ENCODE results near the gene TOR4A. TPM values are rescaled to one million over a fixed set of nuclear protein-coding genes. Genes with fewer than 3 reads are reported as not detected.

TOR4A gene
- total and polyA plus RNA-seq, 7 donors: 3.8 to 33.0 (median 4.3) TPM

GRCh38 chr9:137331929-137332328, 54.4 kb downstream of the TOR4A start:
- Histone ChIP-seq H3K9me3 (peaks cover 0 to 2% (median under 1%) of the 10 kb centered on the region in 4 donors), H3K27ac (no peak overlapping the region), H3K27me3 (no peaks in the 10 kb centered on the region), H3K4me3 (no peak overlapping the region), H3K36me3 (peaks cover 0 to 5% (median 2%) of the 10 kb centered on the region in 4 donors), H3K4me1 (no peaks in the 10 kb centered on the region)
- WGBS, 2 donors: 94 to 96% methylated on average over 9 of the region's 9 CpGs
- no peak for DNase-seq
- intact Hi-C loops (cut with DNase I): no loop called here
- TF ChIP-seq POLR2A (IDR thresholded peaks at IDR 0.05): no peak
- no peak for TF ChIP-seq EP300 (IDR thresholded peaks at IDR 0.05)
- no peak for TF ChIP-seq CTCF (IDR thresholded peaks at IDR 0.05)
- no peak for TF ChIP-seq POLR2AphosphoS5 (IDR thresholded peaks at IDR 0.05)

Other genes with a start within 250 kb of the TOR4A start
- gene ABCA2, start 249.5 kb upstream of the TOR4A start, total RNA-seq: 10 to 100 TPM in 3 of 4 donors, 1 to 10 TPM in 1; 9.2 to 19.7 (median 13.2) TPM
- 10 to 100 TPM in 1 of 3 donors, 1 to 10 TPM in 2; 6.0 to 28.6 (median 9.0) TPM for gene ABCA2, start 249.5 kb upstream of the TOR4A start, polyA plus RNA-seq
- gene FUT7, start 245.6 kb upstream of the TOR4A start, total RNA-seq: 1 to 10 TPM in 1 of 4 donors, under 1 TPM in 2, not detected in 1; 0.36 to 1.3 (median 0.41) TPM
- 1 to 10 TPM in 1 of 3 donors, not detected in 2; 1.3 TPM for gene FUT7, start 245.6 kb upstream of the TOR4A start, polyA plus RNA-seq
- gene NPDC1, start 231.5 kb upstream of the TOR4A start, total RNA-seq: 100 to 1,000 TPM in 1 of 4 donors, 10 to 100 TPM in 3; 21.4 to 101 (median 42.4) TPM
- gene NPDC1, start 231.5 kb upstream of the TOR4A start, polyA plus RNA-seq: 100 to 1,000 TPM in 1 of 3 donors, 10 to 100 TPM in 2; 47.9 to 118 (median 91.9) TPM
- 1 to 10 TPM in 3 of 4 donors, not detected in 1; 1.2 to 2.2 (median 2.1) TPM for gene ENTPD2, start 223.7 kb upstream of the TOR4A start, total RNA-seq
- 1 to 10 TPM in 2 of 3 donors, under 1 TPM in 1; 0.92 to 6.4 (median 3.0) TPM for gene ENTPD2, start 223.7 kb upstream of the TOR4A start, polyA plus RNA-seq
- under 1 TPM in 1 of 4 donors, not detected in 3; 0.81 TPM for gene SAPCD2, start 207.2 kb upstream of the TOR4A start, total RNA-seq
- 10 to 100 TPM in 1 of 3 donors, 1 to 10 TPM in 2; 3.6 to 16.4 (median 3.7) TPM for gene SAPCD2, start 207.2 kb upstream of the TOR4A start, polyA plus RNA-seq
- 1 to 10 TPM; 2.9 to 9.1 (median 4.8) TPM for gene UAP1L1, start 200.2 kb upstream of the TOR4A start, total RNA-seq
- 1 to 10 TPM; 4.2 to 9.6 (median 6.0) TPM for gene UAP1L1, start 200.2 kb upstream of the TOR4A start, polyA plus RNA-seq
- gene MAN1B1, start 190.7 kb upstream of the TOR4A start, total RNA-seq: 10 to 100 TPM; 27.8 to 34.9 (median 28.7) TPM
- 10 to 100 TPM; 12.0 to 52.0 (median 14.1) TPM for gene MAN1B1, start 190.7 kb upstream of the TOR4A start, polyA plus RNA-seq
- 100 to 1,000 TPM in 2 of 4 donors, 10 to 100 TPM in 2; 88.5 to 140 (median 111) TPM for gene DPP7, start 163.0 kb upstream of the TOR4A start, total RNA-seq
- gene DPP7, start 163.0 kb upstream of the TOR4A start, polyA plus RNA-seq: 100 to 1,000 TPM in 1 of 3 donors, 10 to 100 TPM in 2; 26.6 to 158 (median 36.6) TPM
- gene GRIN1, start 138.6 kb upstream of the TOR4A start, total RNA-seq: 1 to 10 TPM in 1 of 4 donors, under 1 TPM in 3; 0.16 to 1.1 (median 0.38) TPM
- gene GRIN1, start 138.6 kb upstream of the TOR4A start, polyA plus RNA-seq: under 1 TPM in 1 of 3 donors, not detected in 2; 0.69 TPM
- under 1 TPM in 1 of 4 donors, not detected in 3; 0.68 TPM for gene LRRC26, start 107.7 kb upstream of the TOR4A start, total RNA-seq
- 1 to 10 TPM; 1.2 to 6.3 (median 1.4) TPM for gene LRRC26, start 107.7 kb upstream of the TOR4A start, polyA plus RNA-seq
- gene TMEM210, start 105.7 kb upstream of the TOR4A start, total RNA-seq: not detected
- under 1 TPM in 1 of 3 donors, not detected in 2; 0.12 TPM for gene TMEM210, start 105.7 kb upstream of the TOR4A start, polyA plus RNA-seq
- gene ANAPC2, start 89.2 kb upstream of the TOR4A start, total RNA-seq: 10 to 100 TPM; 21.0 to 27.4 (median 24.6) TPM
- 10 to 100 TPM; 12.5 to 49.3 (median 13.2) TPM for gene ANAPC2, start 89.2 kb upstream of the TOR4A start, polyA plus RNA-seq
- 100 to 1,000 TPM in 1 of 4 donors, 10 to 100 TPM in 3; 39.6 to 122 (median 76.3) TPM for gene SSNA1, start 89.0 kb upstream of the TOR4A start, total RNA-seq
- 100 to 1,000 TPM in 2 of 3 donors, 10 to 100 TPM in 1; 93.2 to 112 (median 105) TPM for gene SSNA1, start 89.0 kb upstream of the TOR4A start, polyA plus RNA-seq
- gene TPRN, start 77.0 kb upstream of the TOR4A start, total RNA-seq: 1 to 10 TPM; 3.0 to 4.6 (median 3.8) TPM
- gene TPRN, start 77.0 kb upstream of the TOR4A start, polyA plus RNA-seq: 10 to 100 TPM; 64.9 to 80.5 (median 78.1) TPM
- 10 to 100 TPM; 24.8 to 33.4 (median 29.1) TPM for gene TMEM203, start 72.1 kb upstream of the TOR4A start, total RNA-seq
- 10 to 100 TPM; 27.5 to 42.0 (median 38.4) TPM for gene TMEM203, start 72.1 kb upstream of the TOR4A start, polyA plus RNA-seq
- 10 to 100 TPM in 1 of 4 donors, 1 to 10 TPM in 3; 3.8 to 12.7 (median 5.1) TPM for gene NDOR1, start 72.0 kb upstream of the TOR4A start, total RNA-seq
- 10 to 100 TPM in 1 of 3 donors, 1 to 10 TPM in 2; 5.4 to 20.2 (median 6.0) TPM for gene NDOR1, start 72.0 kb upstream of the TOR4A start, polyA plus RNA-seq
- 1 to 10 TPM in 2 of 4 donors, under 1 TPM in 1, not detected in 1; 0.54 to 1.9 (median 1.1) TPM for gene RNF208, start 55.5 kb upstream of the TOR4A start, total RNA-seq
- gene RNF208, start 55.5 kb upstream of the TOR4A start, polyA plus RNA-seq: 1 to 10 TPM; 4.8 to 8.8 (median 5.5) TPM
- gene CYSRT1, start 52.6 kb upstream of the TOR4A start, total RNA-seq: under 1 TPM in 1 of 4 donors, not detected in 3; 0.33 TPM
- 1 to 10 TPM in 1 of 3 donors, under 1 TPM in 1, not detected in 1; 0.54 to 1.2 TPM for gene CYSRT1, start 52.6 kb upstream of the TOR4A start, polyA plus RNA-seq
- not detected for gene RNF224, start 50.2 kb upstream of the TOR4A start, total RNA-seq
- under 1 TPM in 1 of 3 donors, not detected in 2; 0.04 TPM for gene RNF224, start 50.2 kb upstream of the TOR4A start, polyA plus RNA-seq
- not detected for gene SLC34A3, start 46.8 kb upstream of the TOR4A start, total RNA-seq
- gene SLC34A3, start 46.8 kb upstream of the TOR4A start, polyA plus RNA-seq: not detected
- gene TUBB4B, start 36.4 kb upstream of the TOR4A start, total RNA-seq: 100 to 1,000 TPM; 141 to 196 (median 164) TPM
- 100 to 1,000 TPM; 292 to 505 (median 444) TPM for gene TUBB4B, start 36.4 kb upstream of the TOR4A start, polyA plus RNA-seq
- gene STPG3, start 26.4 kb upstream of the TOR4A start, total RNA-seq: not detected
- gene STPG3, start 26.4 kb upstream of the TOR4A start, polyA plus RNA-seq: not detected
- 10 to 100 TPM; 24.7 to 36.5 (median 33.2) TPM for gene NELFB, start 22.4 kb upstream of the TOR4A start, total RNA-seq
- gene NELFB, start 22.4 kb upstream of the TOR4A start, polyA plus RNA-seq: 10 to 100 TPM; 41.6 to 70.5 (median 45.0) TPM
- 1 to 10 TPM in 3 of 4 donors, not detected in 1; 1.8 to 2.9 (median 2.8) TPM for gene NRARP, start 24.5 kb downstream of the TOR4A start, total RNA-seq
- 10 to 100 TPM; 20.4 to 24.7 (median 24.0) TPM for gene NRARP, start 24.5 kb downstream of the TOR4A start, polyA plus RNA-seq
- gene EXD3, start 145.4 kb downstream of the TOR4A start, total RNA-seq: 10 to 100 TPM in 2 of 4 donors, 1 to 10 TPM in 2; 8.9 to 25.5 (median 11.8) TPM
- 10 to 100 TPM; 18.0 to 29.7 (median 26.6) TPM for gene EXD3, start 145.4 kb downstream of the TOR4A start, polyA plus RNA-seq
- gene NOXA1, start 145.7 kb downstream of the TOR4A start, total RNA-seq: 1 to 10 TPM; 1.4 to 3.3 (median 2.9) TPM
- gene NOXA1, start 145.7 kb downstream of the TOR4A start, polyA plus RNA-seq: 10 to 100 TPM; 15.0 to 16.4 (median 15.4) TPM
- under 1 TPM in 1 of 4 donors, not detected in 3; 0.71 TPM for gene ENTPD8, start 163.6 kb downstream of the TOR4A start, total RNA-seq
- gene ENTPD8, start 163.6 kb downstream of the TOR4A start, polyA plus RNA-seq: 10 to 100 TPM; 32.4 to 65.3 (median 44.4) TPM
- gene NSMF, start 181.6 kb downstream of the TOR4A start, total RNA-seq: 10 to 100 TPM; 21.8 to 33.8 (median 27.4) TPM
- 10 to 100 TPM; 24.0 to 50.4 (median 42.4) TPM for gene NSMF, start 181.6 kb downstream of the TOR4A start, polyA plus RNA-seq